ENCODE measurements around the gene RUSC2.
"Not testable (repeated sequence)": the region's sequence is repeated elsewhere in the genome, so short reads cannot be mapped to it uniquely, and the experiment has no call there.

Gene RUSC2

DNA sequence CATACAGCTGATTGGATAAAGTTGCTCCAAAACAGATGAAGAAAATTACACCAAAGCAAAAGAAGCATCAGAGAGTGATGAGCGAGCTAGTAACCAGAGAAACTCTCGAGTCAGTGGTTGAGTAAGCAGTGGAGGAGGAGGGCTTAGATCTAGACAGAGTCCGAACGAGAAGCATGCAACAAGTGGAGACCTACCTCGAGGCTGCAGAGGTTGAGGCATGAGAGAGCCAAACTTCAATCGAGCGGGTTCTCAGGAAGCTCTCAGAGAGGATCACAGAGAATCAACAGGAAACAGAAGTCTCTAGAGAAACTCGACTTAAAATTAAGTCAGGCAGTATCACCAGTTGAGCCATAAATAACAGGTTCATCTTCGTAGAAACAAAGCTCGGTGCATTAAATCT lies 6.1 kb downstream of the RUSC2 start:
- no peak for DNase-seq (ENCODE audit: low read depth in 2 of 2)

DNA sequence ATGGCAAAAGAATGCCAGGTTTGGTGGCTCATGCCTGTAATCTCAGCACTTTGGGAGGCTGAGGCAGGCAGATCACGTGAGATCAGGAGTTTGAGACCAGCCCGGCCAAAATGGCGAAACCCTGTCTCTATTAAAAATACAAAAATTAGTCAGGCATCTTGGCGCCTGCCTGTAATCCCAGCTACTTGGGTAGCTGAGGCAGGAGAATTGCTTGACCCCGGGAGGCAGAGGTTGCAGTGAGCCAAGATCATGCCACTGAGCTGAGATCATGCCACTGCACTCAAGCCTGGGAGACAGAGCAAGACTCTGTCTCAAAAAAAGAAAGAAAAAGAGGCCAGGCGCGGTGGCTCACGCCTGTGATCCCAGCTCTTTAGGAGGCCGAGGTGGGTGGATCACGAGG lies 8.3 kb downstream of the RUSC2 start:
- not testable (repeated sequence) for DNase-seq (ENCODE audit: low read depth in 2 of 2)

DNA sequence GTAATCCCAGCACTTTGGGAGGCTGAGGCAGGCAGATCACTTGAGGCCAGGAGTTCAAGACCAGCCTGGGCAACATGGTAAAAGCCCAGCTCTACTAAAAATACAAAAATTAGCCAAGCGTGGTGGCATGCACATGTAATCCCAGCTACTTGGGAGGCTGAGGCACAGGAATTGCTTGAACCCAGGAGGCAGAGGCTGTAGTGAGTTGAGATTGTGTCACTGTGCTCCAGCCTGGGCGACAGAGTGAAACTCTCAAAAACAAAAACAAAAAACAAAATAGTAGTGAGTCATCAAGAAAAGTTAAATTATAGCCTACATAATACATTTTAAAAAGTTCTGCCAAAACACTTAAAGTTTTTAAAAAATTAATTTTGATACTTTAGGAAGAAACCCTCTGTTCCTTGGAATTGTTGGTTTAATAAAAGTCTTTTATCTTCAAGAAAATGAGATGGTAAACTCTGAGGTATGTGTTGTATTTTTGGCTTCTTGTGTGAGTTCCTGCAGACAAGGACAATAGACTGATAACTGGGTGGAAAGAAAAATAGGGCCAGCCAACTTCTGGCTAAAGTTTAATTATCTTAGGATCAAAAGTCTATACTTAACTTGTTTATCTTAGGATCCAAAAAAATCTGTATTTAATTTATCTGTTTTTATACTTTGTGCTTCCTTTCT lies 9.3 kb downstream of the RUSC2 start:
- no peak for DNase-seq (ENCODE audit: low read depth in 2 of 2)

DNA sequence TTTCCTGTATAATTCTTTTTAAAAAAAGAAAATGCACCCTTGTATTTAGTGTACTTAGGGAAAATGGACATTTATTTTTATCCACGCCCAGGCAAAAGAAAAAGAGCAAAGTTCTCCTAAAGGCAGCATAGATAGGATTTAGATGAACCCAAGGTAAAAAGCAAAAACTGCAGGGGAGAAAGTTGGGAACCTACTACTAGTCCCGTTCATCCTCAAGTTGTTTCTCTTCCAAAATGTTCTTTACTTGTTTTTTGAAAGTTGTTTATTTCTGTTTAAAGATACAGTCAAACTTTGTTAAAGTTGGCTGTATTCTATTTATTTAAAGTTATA lies 9.8 kb downstream of the RUSC2 start:
- DNase-seq (ENCODE audit: low read depth in 2 of 2), result no peak

DNA sequence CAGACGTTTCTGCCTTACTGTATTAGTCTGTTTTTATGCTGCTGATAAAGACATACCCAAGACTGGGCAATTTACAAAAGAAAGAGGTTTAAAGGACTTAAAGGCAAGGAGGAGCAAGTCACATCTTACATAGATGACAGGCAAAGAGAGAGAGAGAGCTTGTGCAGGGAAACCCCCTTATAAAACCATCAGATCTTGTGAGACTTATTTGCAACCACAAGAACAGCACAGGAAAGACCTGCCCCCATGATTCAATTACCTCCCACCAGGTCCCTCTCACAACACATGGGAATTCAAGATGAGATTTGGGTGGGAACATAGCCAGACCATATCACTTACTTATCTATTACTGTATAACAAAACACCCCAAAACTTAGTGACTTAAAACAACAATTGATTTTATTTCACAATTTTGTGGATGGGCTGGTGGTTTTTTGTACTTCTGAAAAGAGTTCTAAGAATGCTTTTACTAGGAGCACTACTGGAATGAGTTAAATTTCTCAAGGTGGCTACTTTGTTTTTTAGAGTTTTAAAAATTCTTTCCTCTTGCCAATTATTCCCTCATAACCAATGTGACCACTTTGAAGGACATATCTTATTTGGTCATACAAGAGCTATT lies 10.3 kb downstream of the RUSC2 start:
- no peak for DNase-seq (ENCODE audit: low read depth in 2 of 2)

DNA sequence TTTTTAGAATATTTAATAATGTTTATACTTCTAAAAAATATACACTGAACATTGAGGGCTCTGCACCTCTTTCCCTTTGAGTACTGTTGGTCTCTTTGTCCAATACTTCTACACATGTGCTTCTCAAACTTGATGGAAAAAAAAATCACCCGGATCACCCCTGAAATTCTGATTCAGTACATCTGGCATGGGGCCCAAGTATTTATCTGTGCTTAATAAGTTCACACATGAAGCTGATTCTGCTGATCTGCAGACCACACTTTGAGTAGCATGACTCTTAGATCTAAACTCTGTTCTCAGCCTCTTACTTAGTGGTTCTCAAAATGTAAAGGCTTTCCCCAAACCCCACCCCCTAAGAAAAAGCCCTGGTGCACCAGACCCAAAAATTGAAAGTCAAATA lies 12.0 kb downstream of the RUSC2 start:
- DNase-seq (ENCODE audit: low read depth in 2 of 2), result no peak

DNA sequence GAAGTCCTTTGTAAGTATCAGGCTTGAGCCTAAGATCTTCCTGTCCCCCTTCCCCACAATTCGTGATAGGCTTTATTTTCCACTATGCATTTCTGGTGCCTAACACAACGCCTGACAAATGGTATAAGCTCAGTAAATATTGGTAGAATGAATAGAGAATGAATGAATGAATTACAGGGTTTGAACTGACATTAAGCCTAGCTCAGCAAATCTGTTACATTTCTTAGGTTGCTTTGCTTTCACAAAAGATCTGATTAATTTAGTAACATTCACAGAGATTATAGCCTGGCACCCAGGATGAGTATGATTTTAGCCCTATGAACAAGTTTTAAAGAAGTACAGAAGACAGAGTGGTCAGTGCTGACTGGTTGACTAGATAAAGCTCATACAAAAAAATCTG lies 16.4 kb downstream of the RUSC2 start:
- DNase-seq (ENCODE audit: low read depth in 2 of 2), result no peak

DNA sequence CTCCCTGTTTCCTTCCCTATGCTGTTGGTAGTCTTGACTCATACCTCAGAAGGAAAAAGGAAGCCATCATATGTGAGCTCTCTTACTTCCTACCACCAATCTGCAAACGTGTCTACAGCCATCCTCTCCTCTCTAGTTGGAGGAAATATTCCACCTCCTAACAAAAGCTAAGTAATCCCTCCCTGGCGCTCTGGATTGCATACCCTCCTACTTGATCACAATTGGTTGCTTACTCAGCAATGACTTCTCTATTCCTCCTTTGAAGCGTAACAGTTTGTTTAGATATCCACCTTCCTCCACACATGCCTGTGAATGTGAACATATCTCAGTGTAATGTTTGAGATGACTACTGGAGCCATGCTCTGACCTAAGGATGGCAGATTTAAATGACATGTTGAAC lies 18.2 kb downstream of the RUSC2 start:
- DNase-seq (ENCODE audit: low read depth in 2 of 2), result no peak

DNA sequence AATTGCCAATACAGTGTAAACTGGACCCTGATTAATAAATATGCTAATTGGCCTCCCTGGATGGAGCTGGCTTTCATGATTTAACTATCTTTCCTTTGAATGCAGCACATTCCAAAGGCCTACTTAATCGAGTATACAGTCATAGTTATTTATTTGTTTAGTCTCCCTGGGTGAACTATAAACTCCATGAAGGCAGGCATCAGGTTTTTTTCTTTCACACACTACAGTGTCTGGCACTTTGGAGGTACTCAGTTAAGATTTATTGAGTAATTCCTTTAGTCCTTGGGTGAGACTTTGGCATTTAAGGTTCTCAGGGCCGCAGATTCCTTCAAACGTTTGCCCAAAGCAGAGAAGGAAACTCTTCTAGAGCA lies 20.5 kb downstream of the RUSC2 start:
- DNase-seq (ENCODE audit: low read depth in 2 of 2), result no peak

DNA sequence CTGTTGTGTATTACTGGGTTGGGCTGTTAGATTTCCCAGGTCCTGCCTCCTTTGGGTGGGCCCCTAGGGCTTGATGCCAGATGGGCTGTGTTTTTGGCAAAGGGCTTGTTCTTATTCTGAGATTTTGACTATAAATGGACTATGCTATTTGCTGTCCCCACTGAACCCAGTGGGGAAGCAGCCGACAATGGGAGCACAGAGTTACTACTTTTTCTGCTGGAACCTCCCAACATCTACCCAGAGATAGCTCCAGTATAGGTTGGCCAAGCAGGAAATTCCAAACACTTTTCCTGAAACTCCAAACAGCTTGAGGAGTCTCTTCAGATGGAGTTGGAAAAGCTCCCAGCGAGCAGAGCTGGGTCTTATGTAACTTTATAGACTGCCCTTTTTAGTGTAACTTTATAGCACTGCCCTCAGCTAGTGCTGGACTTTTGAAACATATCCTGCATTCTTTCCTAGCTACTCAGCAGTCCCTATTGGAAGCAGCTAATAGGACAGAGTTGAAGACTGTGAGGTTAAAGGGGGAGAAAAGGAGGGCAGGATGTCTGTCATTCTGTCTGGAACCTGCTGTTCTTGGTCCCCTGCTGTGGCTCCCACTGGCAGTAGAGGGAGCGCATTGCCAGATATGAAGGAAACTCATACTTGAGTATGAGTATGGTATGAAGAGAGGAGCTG lies 21.0 kb downstream of the RUSC2 start:
- DNase-seq (ENCODE audit: low read depth in 2 of 2), result no peak

DNA sequence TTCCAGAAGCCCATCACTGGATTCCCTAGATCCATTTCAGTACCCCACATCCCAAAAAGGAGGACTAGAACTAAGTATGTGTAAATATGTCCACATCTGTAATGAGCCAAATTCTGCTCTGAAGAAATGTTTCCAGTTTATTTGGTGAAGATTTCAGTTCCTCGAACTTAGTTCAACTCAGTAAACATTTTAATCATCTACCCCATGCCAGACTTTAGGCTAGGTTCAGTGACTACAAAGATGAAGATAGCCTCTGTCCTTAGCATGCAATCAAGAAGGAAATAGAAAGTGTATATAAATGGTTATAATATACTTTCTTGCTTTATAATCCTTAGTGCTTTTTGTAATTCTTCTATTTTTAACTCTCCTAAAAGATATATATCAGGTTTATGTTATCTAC lies 21.5 kb downstream of the RUSC2 start:
- no peak for DNase-seq (ENCODE audit: low read depth in 2 of 2)

DNA sequence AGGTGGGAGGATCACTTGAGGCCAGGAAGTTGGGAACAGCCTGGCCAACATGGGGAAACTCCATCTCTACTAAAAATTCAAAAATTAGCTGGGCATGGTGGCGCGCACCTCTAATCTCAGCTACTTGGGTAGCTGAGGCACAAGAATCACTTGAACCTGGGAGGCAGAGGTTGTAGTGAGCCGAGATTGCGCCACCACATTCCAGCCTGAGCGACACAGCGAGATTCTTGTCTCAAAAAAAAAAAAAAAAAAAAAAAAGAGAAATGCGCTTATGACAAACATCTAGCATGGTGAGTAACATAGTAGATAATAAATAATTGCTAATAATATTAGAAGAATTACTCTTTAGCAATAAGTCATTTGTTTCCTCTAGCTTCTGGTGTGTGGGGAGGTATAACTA lies 25.9 kb downstream of the RUSC2 start:
- DNase-seq (ENCODE audit: low read depth in 2 of 2), result no peak

DNA sequence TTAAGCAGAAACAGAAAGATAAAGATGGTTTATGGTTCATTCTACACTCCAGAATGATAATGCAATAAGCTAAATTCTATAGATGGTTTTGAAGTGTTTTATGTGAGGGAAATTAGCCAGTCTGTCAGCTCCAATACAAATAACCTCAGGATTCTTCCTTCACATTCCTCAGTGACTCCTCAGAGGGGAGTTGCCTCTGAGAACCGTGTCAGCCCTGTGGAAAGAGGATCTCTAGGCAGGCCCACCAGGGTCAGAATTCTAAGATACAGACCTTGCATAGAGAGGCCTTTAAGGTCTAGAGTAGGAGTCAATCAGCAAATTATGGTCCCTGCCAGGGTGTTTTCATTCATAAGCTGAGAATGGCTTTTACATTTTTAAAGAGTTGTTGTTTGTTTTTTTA lies 26.6 kb downstream of the RUSC2 start:
- DNase-seq (ENCODE audit: low read depth in 2 of 2), result no peak

DNA sequence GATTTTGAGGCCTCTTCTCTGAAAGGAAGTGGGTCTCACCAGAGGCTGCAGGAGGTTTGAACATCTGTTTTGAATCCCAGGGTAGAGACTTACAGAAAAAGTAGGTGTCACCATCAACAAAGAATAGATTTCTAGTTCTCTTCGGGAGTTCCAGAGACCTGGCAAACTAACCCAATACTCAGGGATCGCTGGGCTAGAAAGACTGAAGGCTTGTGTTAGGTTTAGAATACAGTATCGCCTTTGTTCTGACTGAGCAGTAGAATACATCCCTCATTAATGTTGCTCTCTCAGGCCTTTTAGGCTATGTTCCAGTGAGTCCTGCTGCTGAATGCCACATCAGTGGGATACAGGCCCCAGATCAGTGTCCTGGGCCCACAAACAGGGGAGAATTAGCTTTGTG lies 27.2 kb downstream of the RUSC2 start:
- DNase-seq (ENCODE audit: low read depth in 2 of 2), result no peak

DNA sequence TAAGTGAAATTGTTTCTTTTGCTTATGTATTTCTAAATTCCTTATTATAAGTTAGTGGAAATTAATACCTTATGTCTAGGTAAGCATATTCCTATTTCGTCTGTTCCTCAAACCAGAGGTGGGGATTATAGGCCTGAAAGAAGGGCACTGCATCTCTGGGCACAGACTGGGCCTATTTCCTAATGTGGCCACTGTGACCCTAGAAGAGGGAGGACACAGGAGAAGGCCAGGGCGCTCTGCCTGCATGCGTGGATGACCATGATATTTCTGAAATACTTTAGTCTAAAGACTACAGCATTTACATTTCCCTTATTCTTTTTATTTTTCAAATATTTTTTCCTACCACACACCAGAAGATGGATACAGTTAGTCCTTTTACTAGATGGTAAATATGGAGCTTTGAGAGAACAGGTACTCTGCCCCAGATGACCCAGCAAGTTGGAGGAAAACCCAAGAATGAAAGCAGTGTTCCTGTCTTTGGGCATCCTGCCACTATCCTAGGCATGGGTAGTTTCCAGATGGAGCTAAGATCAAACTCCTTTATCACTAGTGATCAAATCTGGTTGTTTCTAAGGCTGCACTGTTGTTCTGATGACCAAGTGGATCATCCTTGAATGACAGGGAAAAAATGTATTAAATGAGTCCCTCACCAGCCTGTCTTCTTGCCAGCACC lies 27.8 kb downstream of the RUSC2 start:
- no peak for DNase-seq (ENCODE audit: low read depth in 2 of 2)

DNA sequence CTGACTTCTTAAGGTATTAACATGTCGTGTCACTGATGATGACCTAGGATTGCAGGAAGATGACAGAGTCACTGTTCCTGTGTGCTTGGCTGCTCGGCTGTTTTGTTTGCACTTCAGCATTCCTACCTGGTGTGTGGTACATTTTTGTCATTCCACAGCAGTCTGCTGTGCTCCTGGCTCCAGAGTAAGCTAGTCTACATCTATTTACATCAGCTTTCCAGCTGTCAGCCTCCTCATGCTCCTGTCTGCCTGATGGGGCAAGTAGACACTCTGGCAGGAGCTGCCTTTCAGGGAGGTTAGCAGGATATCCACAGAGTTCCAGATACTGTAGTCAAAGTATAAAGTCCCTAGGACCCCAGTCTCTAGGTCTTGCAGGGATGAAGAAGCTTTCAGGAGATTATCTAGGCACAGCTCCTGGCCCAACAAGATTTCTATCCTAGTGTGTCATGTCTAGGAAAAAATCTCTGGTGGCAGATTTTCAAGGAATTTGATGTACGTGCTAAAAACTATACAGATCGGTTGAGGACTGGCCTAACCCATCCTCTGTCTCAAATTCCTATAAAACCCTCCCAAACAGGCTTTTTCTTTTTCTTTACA lies 28.4 kb downstream of the RUSC2 start:
- no peak for DNase-seq (ENCODE audit: low read depth in 2 of 2)

DNA sequence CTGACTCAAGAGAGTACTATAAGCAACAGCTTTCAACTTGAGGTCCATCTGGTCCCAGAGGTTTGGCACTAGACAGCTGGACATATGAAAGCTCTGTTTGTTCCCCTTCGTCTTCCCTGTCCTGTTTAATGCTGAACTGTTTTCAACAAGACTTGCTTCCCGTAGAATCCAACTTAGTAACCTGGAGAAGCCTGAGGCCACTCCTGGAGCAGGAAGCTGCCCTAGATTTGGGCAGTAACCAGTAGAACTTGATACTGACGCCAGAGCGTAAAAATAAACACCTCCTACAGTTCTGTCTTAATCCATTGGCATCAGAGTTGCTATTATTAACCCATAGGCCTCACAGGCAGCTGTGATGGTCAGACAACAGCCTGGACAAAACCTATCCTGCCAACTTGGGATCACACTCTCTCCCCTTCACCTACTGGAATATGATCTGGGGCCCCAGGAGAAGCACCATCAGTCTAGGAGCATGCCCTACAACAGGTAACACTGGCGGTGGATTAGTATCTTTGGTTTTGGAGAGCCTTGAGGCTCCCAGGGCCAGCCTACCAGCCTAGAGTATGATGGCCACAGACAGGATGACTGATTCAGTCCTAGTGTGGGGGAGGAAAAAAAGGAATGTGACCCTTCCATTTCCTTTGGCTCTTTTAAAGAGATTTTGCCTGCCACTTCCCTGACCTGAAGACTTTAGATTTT lies 29.2 kb downstream of the RUSC2 start:
- no peak for DNase-seq (ENCODE audit: low read depth in 2 of 2)

DNA sequence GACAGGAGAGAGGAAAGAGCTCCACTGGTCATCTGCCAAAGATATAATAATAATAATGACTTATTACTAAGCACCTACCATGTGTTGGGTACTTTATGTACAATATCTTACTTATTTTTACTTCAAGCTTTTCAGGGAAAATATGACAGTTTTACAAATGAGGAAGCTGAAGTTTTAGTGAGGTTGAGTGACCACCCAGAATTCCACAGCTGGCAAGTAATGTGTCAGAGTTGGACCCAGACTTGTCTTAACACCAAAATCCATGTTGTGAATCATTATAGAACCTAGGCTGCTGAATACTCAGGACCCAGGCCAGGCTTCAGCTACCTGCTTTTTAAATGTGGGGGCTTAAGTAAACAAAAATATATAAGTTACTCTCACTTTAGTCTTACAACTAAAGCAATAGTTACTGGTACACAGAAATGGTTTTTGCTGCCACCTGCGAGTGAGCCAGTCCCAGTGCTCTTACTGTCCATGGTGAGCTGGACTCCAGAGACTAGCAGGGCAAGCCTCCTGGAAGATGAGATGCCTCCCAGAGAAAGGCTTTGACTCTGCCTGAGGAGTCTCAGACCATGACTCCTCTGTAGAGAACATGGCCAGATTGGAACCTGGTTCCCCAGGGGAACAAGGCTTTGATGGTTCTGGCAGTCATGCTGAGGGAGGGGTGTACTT lies 29.9 kb downstream of the RUSC2 start:
- no peak for DNase-seq (ENCODE audit: low read depth in 2 of 2)

DNA sequence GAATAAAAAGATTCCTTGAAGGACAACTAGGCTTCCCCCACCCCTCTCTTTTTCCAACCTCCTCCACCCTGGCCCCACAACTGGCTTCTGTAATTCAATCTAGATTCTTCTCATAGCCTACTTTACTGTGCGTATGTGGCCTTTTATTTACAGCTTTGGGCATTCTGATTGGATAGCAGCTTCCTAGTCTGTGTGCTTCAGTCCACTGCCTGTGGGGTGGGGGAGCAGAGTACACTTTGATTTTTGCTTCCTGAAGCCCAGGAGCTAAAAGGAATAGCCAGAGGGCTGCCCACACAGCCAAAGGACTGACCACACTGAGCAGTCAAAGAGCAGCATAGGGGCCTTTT lies 30.4 kb downstream of the RUSC2 start:
- DNase-seq (ENCODE audit: low read depth in 2 of 2), result no peak

DNA sequence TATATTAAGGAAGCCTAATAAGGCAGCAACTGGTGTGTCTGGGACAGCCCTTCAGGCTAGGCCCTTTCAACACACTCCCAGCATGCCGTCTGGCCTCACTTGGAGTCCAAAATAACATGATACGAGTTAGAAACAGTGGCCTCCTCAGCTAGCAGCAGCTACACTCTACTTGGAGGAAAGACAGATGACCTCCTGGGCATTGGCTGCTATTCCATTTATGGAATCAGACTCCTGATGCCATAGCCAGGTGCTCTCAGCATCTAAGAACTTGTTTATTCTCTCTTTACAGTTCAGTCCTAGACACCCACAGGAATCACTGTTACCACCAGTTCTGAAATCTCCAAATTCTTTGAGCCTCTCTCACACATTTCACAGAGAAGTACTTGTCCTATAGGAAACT lies 31.8 kb downstream of the RUSC2 start:
- DNase-seq (ENCODE audit: low read depth in 2 of 2), result no peak

DNA sequence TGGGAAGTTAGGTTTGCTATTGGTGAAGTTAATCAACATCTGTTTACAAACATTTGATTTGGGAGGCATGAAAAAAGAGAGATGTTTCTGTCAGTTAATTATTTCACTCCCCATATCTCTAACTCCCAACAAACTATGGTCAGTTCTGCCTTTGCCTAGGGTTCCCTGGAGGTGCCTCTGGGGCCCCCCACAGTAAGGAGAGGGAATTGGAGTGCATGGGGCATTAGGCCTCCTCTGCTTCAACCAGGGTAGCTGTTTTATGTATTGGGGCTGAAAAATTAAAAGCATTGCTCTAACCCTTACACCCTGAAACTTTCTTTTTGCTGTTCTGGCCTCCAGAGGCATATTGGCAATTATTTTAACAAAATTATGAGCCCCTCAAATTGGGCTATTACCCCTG lies 32.3 kb downstream of the RUSC2 start:
- no peak for DNase-seq (ENCODE audit: low read depth in 2 of 2)

DNA sequence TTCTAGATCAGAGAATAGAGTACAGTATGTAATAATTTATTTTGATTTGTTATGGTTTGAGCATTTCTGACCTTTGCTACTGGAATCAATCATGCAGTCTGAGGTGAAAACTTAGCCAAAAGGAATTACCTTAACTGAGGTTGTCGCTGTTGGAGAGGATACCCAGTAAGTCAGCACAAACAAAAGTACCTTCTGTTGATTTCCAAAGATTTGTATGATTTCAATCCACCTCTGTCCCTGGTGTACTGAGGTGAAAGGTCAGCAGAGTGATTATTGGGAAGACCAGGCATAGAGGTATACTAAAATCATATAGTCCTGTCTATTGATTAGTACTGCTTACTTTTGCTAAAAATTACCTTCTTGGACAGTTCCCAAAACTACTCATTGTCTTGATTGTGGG lies 32.8 kb downstream of the RUSC2 start:
- DNase-seq (ENCODE audit: low read depth in 2 of 2), result no peak

All from stimulated activated CD4-positive, alpha-beta T cell treated with anti-CD3 and anti-CD28 coated beads, Interleukin-12 subunit alpha, Interleukin-12 subunit beta, amount 100 ng/mL, for 24 hours (primary cell).